ENCODE data around the gene TSPAN16.
"Not testable (repeated sequence)": the region's sequence is repeated elsewhere in the genome, so short reads cannot be mapped to it uniquely, and the experiment has no call there.

Gene TSPAN16

DNA sequence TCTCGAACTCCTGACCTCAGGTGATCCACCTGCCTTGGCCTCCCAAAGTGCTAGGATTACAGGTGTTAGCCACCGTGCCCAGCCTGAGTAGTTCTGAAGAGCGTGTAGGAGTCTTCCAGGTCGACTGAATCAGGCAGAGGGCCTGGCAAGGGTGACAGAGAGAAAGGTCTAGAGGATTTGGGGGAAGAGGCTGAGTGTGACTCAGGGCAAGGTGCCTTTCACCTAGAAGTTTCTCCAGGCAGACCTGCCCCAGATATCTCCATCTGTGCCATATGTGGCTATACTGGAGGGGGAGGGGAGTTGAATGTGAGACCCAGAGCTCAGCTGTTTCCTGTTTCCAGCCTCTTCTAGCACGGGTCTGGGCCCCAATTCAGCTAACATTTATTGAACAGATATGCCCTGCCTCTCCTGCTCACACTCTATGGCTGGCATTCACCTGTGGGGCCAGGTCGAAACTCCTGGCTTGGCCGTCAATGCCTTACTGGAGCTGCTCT lies 51.6 kb downstream of the TSPAN16 start:
- no peaks in the 10 kb centered on the region for H3K9me2 ChIP-seq (ENCODE audit: low read depth, low read length)
- no peaks in the 10 kb centered on the region for H3K27me3 ChIP-seq (ENCODE audit: insufficient read depth, low read length)
- H4K20me1 ChIP-seq (ENCODE audit: insufficient read depth, low read length): no peaks in the 10 kb centered on the region
- no peak overlapping the region for H3K9ac ChIP-seq (ENCODE audit: low read length)
- H3K9me3 ChIP-seq (ENCODE audit: low read length): no peaks in the 10 kb centered on the region
- H3K4me3 ChIP-seq (ENCODE audit: low read depth, low read length, poor library complexity, severe bottlenecking): no peak overlapping the region
- peaks cover 3% of the 10 kb centered on the region for H3K36me3 ChIP-seq (ENCODE audit: insufficient read depth, low read length)
- no peaks in the 10 kb centered on the region for H3F3A ChIP-seq (ENCODE audit: insufficient read depth, low read length)
- peak overlapping the region; percentile 13 for H3K27ac ChIP-seq (ENCODE audit: low read depth, low read length, poor library complexity, severe bottlenecking)
- no peaks in the 10 kb centered on the region for H3K79me2 ChIP-seq (ENCODE audit: insufficient read depth, low read length)
- TF ChIP-seq CTCF (IDR thresholded peaks at IDR 0.05; ENCODE audit: low read length) (no peak), EZH2 (IDR thresholded peaks at IDR 0.05; ENCODE audit: borderline replicate concordance, low read length) (no peak)
- peaks cover 31% of the 10 kb centered on the region for H3K4me1 ChIP-seq (ENCODE audit: insufficient read depth, low read length, severe bottlenecking)
- H2AFZ ChIP-seq (ENCODE audit: low read length): no peak overlapping the region
- no peak overlapping the region for H3K4me2 ChIP-seq (ENCODE audit: low read length)

- H3K9me2 ChIP-seq (ENCODE audit: low read depth, low read length): no peaks in the 10 kb centered on the region
- H3F3A ChIP-seq (ENCODE audit: insufficient read depth, low read length): no peaks in the 10 kb centered on the region
- H3K9ac ChIP-seq (ENCODE audit: low read length): no peak overlapping the region
- H3K9me3 ChIP-seq (ENCODE audit: low read length): no peaks in the 10 kb centered on the region
- no peaks in the 10 kb centered on the region for H3K79me2 ChIP-seq (ENCODE audit: insufficient read depth, low read length)
- no peaks in the 10 kb centered on the region for H4K20me1 ChIP-seq (ENCODE audit: insufficient read depth, low read length)
- no peak overlapping the region for H3K4me3 ChIP-seq (ENCODE audit: low read depth, low read length, poor library complexity, severe bottlenecking)
- no peak for TF ChIP-seq CTCF (IDR thresholded peaks at IDR 0.05; ENCODE audit: low read length)
- TF ChIP-seq EZH2 (IDR thresholded peaks at IDR 0.05; ENCODE audit: borderline replicate concordance, low read length): no peak
- H3K27me3 ChIP-seq (ENCODE audit: insufficient read depth, low read length): no peaks in the 10 kb centered on the region
- H3K27ac ChIP-seq (ENCODE audit: low read depth, low read length, poor library complexity, severe bottlenecking): no peak overlapping the region
- H2AFZ ChIP-seq (ENCODE audit: low read length): no peak overlapping the region
- H3K36me3 ChIP-seq (ENCODE audit: insufficient read depth, low read length): no peaks in the 10 kb centered on the region; the same call in 1 of the 2 replicates
- peaks cover 30% of the 10 kb centered on the region for H3K4me1 ChIP-seq (ENCODE audit: insufficient read depth, low read length, severe bottlenecking)
- H3K4me2 ChIP-seq (ENCODE audit: low read length): no peak overlapping the region
Observed at GRCh38 chr19:11349171-11349570, 53.2 kb downstream of the TSPAN16 start.

GRCh38 chr19:11354102-11354501 lies 58.1 kb downstream of the TSPAN16 start:
- H3K4me3 ChIP-seq (ENCODE audit: low read depth, low read length, poor library complexity, severe bottlenecking); H3K4me1 ChIP-seq (ENCODE audit: insufficient read depth, low read length, severe bottlenecking); H3K9me3 ChIP-seq (ENCODE audit: low read length); H3K9me2 ChIP-seq (ENCODE audit: low read depth, low read length); H3K27ac ChIP-seq (ENCODE audit: low read depth, low read length, poor library complexity, severe bottlenecking); H3K4me2 ChIP-seq (ENCODE audit: low read length); H3K27me3 ChIP-seq (ENCODE audit: insufficient read depth, low read length); H3K79me2 ChIP-seq (ENCODE audit: insufficient read depth, low read length); H3K9ac ChIP-seq (ENCODE audit: low read length); H3K36me3 ChIP-seq (ENCODE audit: insufficient read depth, low read length); H2AFZ ChIP-seq (ENCODE audit: low read length); H4K20me1 ChIP-seq (ENCODE audit: insufficient read depth, low read length); H3F3A ChIP-seq (ENCODE audit: insufficient read depth, low read length): not testable (repeated sequence)
